Measurements from ENCODE around the gene SPATA21. TPM values are rescaled to one million over a fixed set of nuclear protein-coding genes. Genes with fewer than 3 reads are reported as not detected.

Gene SPATA21
- total RNA-seq, 1 experiment from 2014 or later = not detected

DNA sequence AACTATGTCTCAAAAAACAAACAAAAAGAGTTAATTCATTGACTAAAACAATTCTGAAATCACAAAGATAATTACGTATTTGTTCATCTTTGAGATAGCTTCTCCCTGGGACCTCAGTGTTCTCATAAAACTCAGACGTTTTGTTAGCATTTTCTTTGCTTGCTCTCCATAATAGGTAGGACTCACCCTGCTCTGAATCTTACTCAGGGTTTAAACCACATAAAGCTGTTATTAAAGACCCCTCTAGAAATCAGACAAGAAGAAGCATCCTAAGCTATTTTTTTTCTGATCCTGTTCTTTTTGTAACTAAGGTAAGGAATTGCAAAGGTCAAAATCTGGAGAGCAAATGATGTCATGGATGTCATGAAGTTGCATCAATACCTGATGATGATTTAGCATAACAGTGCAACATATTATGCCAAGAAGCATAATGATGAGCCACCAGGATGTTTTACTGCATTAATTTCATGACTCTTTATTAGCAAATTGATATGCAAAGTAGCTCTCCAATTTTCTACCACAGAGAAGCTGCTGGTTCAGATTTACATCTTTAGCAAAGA lies 87.3 kb downstream of the SPATA21 start:
- H2BK120ac ChIP-seq (ENCODE audit: low read depth, low read length, poor library complexity, severe bottlenecking) = no peak overlapping the region
- DNase-seq = no peak
- H2BK12ac ChIP-seq (ENCODE audit: insufficient read length, low read depth, low read length) = no peak overlapping the region
- peaks cover 17 to 19% of the 10 kb centered on the region in 2 experiments for H3K4me1 Mint-ChIP-seq
- no peaks in the 10 kb centered on the region for H3K4me1 ChIP-seq (ENCODE audit: insufficient read depth, low read length)
- no peak overlapping the region for H2BK15ac ChIP-seq (ENCODE audit: low read depth, low read length)
- H3K18ac ChIP-seq (ENCODE audit: insufficient read length, low read depth, low read length) = no peak overlapping the region
- no peak overlapping the region for H3K27ac ChIP-seq (ENCODE audit: insufficient read length, low read depth, low read length)
- no peak overlapping the region for H3K23ac ChIP-seq (ENCODE audit: insufficient read length, low read depth, low read length)
- no CpG with 5 or more reads among the region's 2 CpGs for WGBS (ENCODE audit: extremely low coverage, insufficient read length, low lambda C conversion rate)
- H3K79me1 ChIP-seq (ENCODE audit: insufficient read depth, low read depth, low read length, poor library complexity, severe bottlenecking) = peaks cover 6% of the 10 kb centered on the region
- no peak overlapping the region for H3T11ph ChIP-seq (ENCODE audit: low read length)
- H4K8ac ChIP-seq (replicated peaks; ENCODE audit: insufficient read length, low read depth, low read length) = no peak overlapping the region
- no peaks in the 10 kb centered on the region for H3K27me3 ChIP-seq (ENCODE audit: insufficient read depth, low read length)
- no peak for TF ChIP-seq CTCF (conservative IDR thresholded peaks at IDR 0.05)
- H2AFZ ChIP-seq (ENCODE audit: low read length) = no peak overlapping the region
- no peaks in the 10 kb centered on the region for H3K9me3 ChIP-seq (ENCODE audit: control insufficient read depth, low read depth, low read length)
- no peaks in the 10 kb centered on the region for H3K9me3 Mint-ChIP-seq
- H3K9ac ChIP-seq (ENCODE audit: extremely low read depth, insufficient read length, low read length) = no peak overlapping the region
- H3K4me3 Mint-ChIP-seq = no peak overlapping the region; a peak in 1 of 5 replicates
- no peaks in the 10 kb centered on the region for H4K20me1 ChIP-seq (ENCODE audit: control insufficient read depth, insufficient read depth, insufficient read length)
- no peak overlapping the region for H3K4me2 ChIP-seq (ENCODE audit: insufficient read depth, insufficient read length, low read length)
- H3K27ac Mint-ChIP-seq = no peak overlapping the region
- no peaks in the 10 kb centered on the region for H3K27me3 Mint-ChIP-seq (ENCODE audit: low read depth)
- no peak overlapping the region for H2AK5ac ChIP-seq (ENCODE audit: insufficient read length, low read length)
- H3K14ac ChIP-seq (ENCODE audit: insufficient read depth, low read length) = no peak overlapping the region
- H4K91ac ChIP-seq (ENCODE audit: insufficient read length, low read depth, low read length) = no peak overlapping the region
- peaks cover 12% of the 10 kb centered on the region; the same call in 1 of the 2 replicates for H3K79me2 ChIP-seq (ENCODE audit: insufficient read depth, low read length)
- no peak overlapping the region for H2BK20ac ChIP-seq (ENCODE audit: low read depth, low read length, poor library complexity, severe bottlenecking)
- H3K4ac ChIP-seq (ENCODE audit: low read depth, low read length) = no peak overlapping the region
- H4K5ac ChIP-seq (ENCODE audit: insufficient read length, low read depth, low read length) = no peak overlapping the region
- peaks cover 11% of the 10 kb centered on the region for H3K23me2 ChIP-seq (ENCODE audit: insufficient read length, low read depth, low read length, poor library complexity, severe bottlenecking)
- H3K56ac ChIP-seq (ENCODE audit: insufficient read length, low read depth, low read length) = no peak overlapping the region
- no peak overlapping the region for H2BK5ac ChIP-seq (ENCODE audit: insufficient read length, low read length)
- H3K36me3 Mint-ChIP-seq (ENCODE audit: insufficient read depth in 1 of 3, low read depth in 3 of 3) = no peaks in the 10 kb centered on the region

Other genes with a start within 250 kb of the SPATA21 start
- 18.5 and 21.1 TPM in 2 replicates for gene ARHGEF19, start 224.8 kb downstream of the SPATA21 start, total RNA-seq (2021)
- 6.3 and 7.7 TPM in 2 replicates for gene CPLANE2, start 200.2 kb downstream of the SPATA21 start, total RNA-seq (2021)
- 17.4 and 19.0 TPM in 2 replicates for gene FBXO42, start 84.9 kb downstream of the SPATA21 start, total RNA-seq (2021)
- 118 and 119 TPM in 2 replicates for gene SZRD1, start 70.2 kb downstream of the SPATA21 start, total RNA-seq (2021)
- gene NECAP2, start 3.3 kb upstream of the SPATA21 start, total RNA-seq (2021) = 31.7 and 33.2 TPM in 2 replicates
- 1,874 and 2,051 TPM in 2 replicates for gene RNU1-1, start 76.9 kb upstream of the SPATA21 start, total RNA-seq (2021)
- 27.7 and 29.3 TPM in 2 replicates for gene NBPF1, start 176.1 kb upstream of the SPATA21 start, total RNA-seq (2021)
- 1,874 and 2,051 TPM in 2 replicates for gene RNU1-3, start 229.5 kb upstream of the SPATA21 start, total RNA-seq (2021)